ENCODE data around the gene ESR1. TPM values are rescaled to one million over a fixed set of nuclear protein-coding genes. Genes with fewer than 3 reads are reported as not detected.

Gene ESR1
- total RNA-seq, 2 experiments from 2014 or later, result 0.06 TPM; not detected in 1

- no peak overlapping the region for H3K4me2 ChIP-seq (ENCODE audit: low read length)
- H4K20me1 ChIP-seq (ENCODE audit: insufficient read depth, low read length), result no peaks in the 10 kb centered on the region
- ChIA-PET CTCF (ENCODE audit: unreplicated experiment) (interaction anchor here (0.6 kb wide), 1 partner anchor 549 kb away, joined by 3 read pairs; no protein-coding TSS in a partner anchor), POLR2A (interaction anchor here (0.7 to 0.8 kb wide), 2 partner anchors 9 to 120 kb away, joined by 3 read pairs; no protein-coding TSS in a partner anchor)
- H2AFZ ChIP-seq (ENCODE audit: low read length), result no peak overlapping the region
- no peaks in the 10 kb centered on the region for H3K9me2 ChIP-seq (ENCODE audit: insufficient read depth, low read length)
- intact Hi-C loops (cut with micrococcal nuclease; ENCODE audit: unreplicated experiment), result no loop called here
- BruUV-seq (replicated peaks), result no TSS peak
- no peak for DNase-seq (ENCODE audit: low spot score)
- no peaks in the 10 kb centered on the region for H3K9me3 ChIP-seq (ENCODE audit: low read length)
- no peaks in the 10 kb centered on the region for H3K4me1 ChIP-seq (ENCODE audit: insufficient read depth, low read length, poor library complexity, severe bottlenecking)
- no peak overlapping the region for H3K4me3 ChIP-seq (ENCODE audit: low read depth, low read length, poor library complexity, severe bottlenecking)
- TF ChIP-seq EZH2phosphoT487 (IDR thresholded peaks at IDR 0.05; ENCODE audit: borderline replicate concordance, low read depth, low read length) (no peak), CTCF (conservative IDR thresholded peaks at IDR 0.05; ENCODE audit: low read length) (no peak)
- H3K36me3 ChIP-seq (ENCODE audit: insufficient read depth, low read length), result peaks cover 87% of the 10 kb centered on the region
- H3K79me2 ChIP-seq (ENCODE audit: insufficient read depth, low read depth, low read length), result no peaks in the 10 kb centered on the region
- H3K27ac ChIP-seq (ENCODE audit: low read depth, low read length, poor library complexity, severe bottlenecking), result no peak overlapping the region
These were observed 340.9 kb downstream of the ESR1 start for GRCh38 chr6:152148412-152148811.

GRCh38 chr6:152150196-152150595 is 342.7 kb downstream of the ESR1 start:
- Histone ChIP-seq H3K36me3 (ENCODE audit: insufficient read depth, low read length) (peaks cover 91% of the 10 kb centered on the region), H3K4me3 (ENCODE audit: low read depth, low read length, poor library complexity, severe bottlenecking) (no peak overlapping the region), H3K9me3 (ENCODE audit: low read length) (no peaks in the 10 kb centered on the region), H3K4me2 (ENCODE audit: low read length) (no peak overlapping the region), H3K9me2 (ENCODE audit: insufficient read depth, low read length) (no peaks in the 10 kb centered on the region), H4K20me1 (ENCODE audit: insufficient read depth, low read length) (no peaks in the 10 kb centered on the region), H3K79me2 (ENCODE audit: insufficient read depth, low read depth, low read length) (no peaks in the 10 kb centered on the region), H3K4me1 (ENCODE audit: insufficient read depth, low read length, poor library complexity, severe bottlenecking) (no peaks in the 10 kb centered on the region), H2AFZ (ENCODE audit: low read length) (no peak overlapping the region), H3K27ac (ENCODE audit: low read depth, low read length, poor library complexity, severe bottlenecking) (no peak overlapping the region)
- no peak for TF ChIP-seq EZH2phosphoT487 (IDR thresholded peaks at IDR 0.05; ENCODE audit: borderline replicate concordance, low read depth, low read length)
- no peak for TF ChIP-seq CTCF (conservative IDR thresholded peaks at IDR 0.05; ENCODE audit: low read length)
- intact Hi-C loops (cut with micrococcal nuclease; ENCODE audit: unreplicated experiment), result no loop called here
- CTCF ChIA-PET (ENCODE audit: unreplicated experiment), result no interaction called here
- DNase-seq (ENCODE audit: low spot score), result no peak
- BruUV-seq (replicated peaks), result no TSS peak
- POLR2A ChIA-PET, result interaction anchor here (0.7 to 2.0 kb wide), 2 partner anchors 35 to 42 kb away, joined by 4 to 5 read pairs; no protein-coding TSS in a partner anchor

GRCh38 chr6:152151920-152152319 is 344.4 kb downstream of the ESR1 start:
- H3K27ac ChIP-seq (ENCODE audit: low read depth, low read length, poor library complexity, severe bottlenecking), result no peak overlapping the region
- H3K4me1 ChIP-seq (ENCODE audit: insufficient read depth, low read length, poor library complexity, severe bottlenecking), result no peaks in the 10 kb centered on the region
- H4K20me1 ChIP-seq (ENCODE audit: insufficient read depth, low read length), result no peaks in the 10 kb centered on the region
- peaks cover 95% of the 10 kb centered on the region for H3K36me3 ChIP-seq (ENCODE audit: insufficient read depth, low read length)
- intact Hi-C loops (cut with micrococcal nuclease; ENCODE audit: unreplicated experiment), result no loop called here
- H3K9me2 ChIP-seq (ENCODE audit: insufficient read depth, low read length), result no peaks in the 10 kb centered on the region
- DNase-seq (ENCODE audit: low spot score), result no peak
- H3K9me3 ChIP-seq (ENCODE audit: low read length), result no peaks in the 10 kb centered on the region
- H3K4me2 ChIP-seq (ENCODE audit: low read length), result no peak overlapping the region
- H3K4me3 ChIP-seq (ENCODE audit: low read depth, low read length, poor library complexity, severe bottlenecking), result no peak overlapping the region
- TF ChIP-seq CTCF (conservative IDR thresholded peaks at IDR 0.05; ENCODE audit: low read length) (no peak), EZH2phosphoT487 (IDR thresholded peaks at IDR 0.05; ENCODE audit: borderline replicate concordance, low read depth, low read length) (no peak)
- no TSS peak for BruUV-seq (replicated peaks)
- no peaks in the 10 kb centered on the region for H3K79me2 ChIP-seq (ENCODE audit: insufficient read depth, low read depth, low read length)
- no peak overlapping the region for H2AFZ ChIP-seq (ENCODE audit: low read length)
- ChIA-PET CTCF (ENCODE audit: unreplicated experiment) (no interaction called here), POLR2A (interaction anchor here (1.0 to 2.4 kb wide), 3 partner anchors 8 to 35 kb away, joined by 3 to 6 read pairs (median 4); no protein-coding TSS in a partner anchor)
